HEK293 (cell line): ENCODE measurements around the gene JPH4.

Experiments used
- CTCF ChIA-PET: fragments of 350-600 bp; formaldehyde crosslinking; extraction: SDS; loops from one replicate; lab custom pipeline; 2021; ENCODE audit warnings: antibody characterized with exemption; lab: Yijun Ruan, JAX
- POLR2A ChIA-PET: fragments of 300-600 bp; formaldehyde crosslinking; extraction: SDS; loops from one replicate; lab custom pipeline; 2020; ENCODE audit warnings: antibody characterized with exemption, inconsistent platforms; lab: Yijun Ruan, JAX
- H3K27ac ChIP-seq: fragments of 200-500 bp; sonication (Bioruptor generic); 2 replicates; pipeline ENCODE4 v1.5.1; 2014; ENCODE audit warnings: low read depth, low read length, control low read depth, inconsistent platforms; ENCODE audit errors: extremely low read depth
- H3K36me3 ChIP-seq, 2 experiments: fragments of 200-500 bp in 1 of 2; sonication (Bioruptor generic) in 1 of 2; 1 replicate in 1 of 2; 2 replicates in 1 of 2; pipeline ENCODE4 v1.5.1; 2014 to 2017; ENCODE audit warnings: inconsistent platforms in 2 of 2, low read length in 2 of 2; ENCODE audit not compliant: control insufficient read depth in 2 of 2, insufficient read depth in 1 of 2
- H3K4me1 ChIP-seq: fragments of 200-500 bp; sonication (Bioruptor generic); 2 replicates; pipeline ENCODE4 v1.5.1; 2014; ENCODE audit warnings: mild to moderate bottlenecking, low read length, inconsistent platforms; ENCODE audit not compliant: control insufficient read depth, insufficient read depth
- H3K4me3 ChIP-seq: 2 replicates; pipeline ENCODE4 v1.5.1; 2011; ENCODE audit warnings: low read depth, mild to moderate bottlenecking, control low read depth, low read length, moderate library complexity
- H3K9me3 ChIP-seq: fragments of 200-500 bp; sonication (Bioruptor generic); 2 replicates; pipeline ENCODE4 v1.5.1; 2014; ENCODE audit warnings: low read depth, low read length, inconsistent platforms; ENCODE audit not compliant: control insufficient read depth, insufficient read depth
- GLIS1 ChIP-seq: fragments of 450-650 bp; formaldehyde crosslinking; IDR thresholded peaks from 2 replicates; pipeline ENCODE4 v1.5.1; 2016; ENCODE audit warnings: missing biosample characterization, missing genetic modification characterization
- SP3 ChIP-seq: fragments of 450-650 bp; formaldehyde crosslinking; IDR thresholded peaks from 2 replicates; pipeline ENCODE4 v1.5.1; 2016; ENCODE audit warnings: missing biosample characterization, missing genetic modification characterization
- ZBTB10 ChIP-seq: fragments of 450-650 bp; formaldehyde crosslinking; IDR thresholded peaks from 2 replicates; pipeline ENCODE4 v1.5.1; 2016; ENCODE audit warnings: missing biosample characterization, missing genetic modification characterization
- ZBTB17 ChIP-seq: fragments of 450-650 bp; formaldehyde crosslinking; IDR thresholded peaks from 2 replicates; pipeline ENCODE4 v1.5.1; 2016; ENCODE audit warnings: missing biosample characterization, missing genetic modification characterization
- ZFP69B ChIP-seq: fragments of 450-650 bp; formaldehyde crosslinking; IDR thresholded peaks from 2 replicates; pipeline ENCODE4 v1.5.1; 2016; ENCODE audit warnings: missing biosample characterization, missing genetic modification characterization
- ZNF23 ChIP-seq: fragments of 450-650 bp; formaldehyde crosslinking; IDR thresholded peaks from 2 replicates; pipeline ENCODE4 v1.5.1; 2016; ENCODE audit warnings: missing biosample characterization, missing genetic modification characterization, borderline replicate concordance
- ZNF248 ChIP-seq: fragments of 450-650 bp; formaldehyde crosslinking; IDR thresholded peaks from 2 replicates; pipeline ENCODE4 v1.5.1; 2017; ENCODE audit warnings: missing biosample characterization, missing genetic modification characterization
- ZNF513 ChIP-seq: fragments of 450-650 bp; IDR thresholded peaks from 2 replicates; pipeline ENCODE4 v1.5.1; 2018; ENCODE audit warnings: missing biosample characterization, missing genetic modification characterization
- ZNF624 ChIP-seq: fragments of 450-650 bp; formaldehyde crosslinking; IDR thresholded peaks from 2 replicates; pipeline ENCODE4 v1.5.1; 2017; ENCODE audit warnings: missing biosample characterization, missing genetic modification characterization
- ZNF660 ChIP-seq: fragments of 450-650 bp; IDR thresholded peaks from 2 replicates; pipeline ENCODE4 v1.5.1; 2018; ENCODE audit warnings: missing biosample characterization, mild to moderate bottlenecking, missing genetic modification characterization
- ZSCAN30 ChIP-seq: fragments of 450-650 bp; IDR thresholded peaks from 2 replicates; pipeline ENCODE4 v1.5.1; 2018; ENCODE audit warnings: missing biosample characterization, mild to moderate bottlenecking, missing genetic modification characterization, moderate library complexity
- ZXDB ChIP-seq: fragments of 450-650 bp; formaldehyde crosslinking; IDR thresholded peaks from 2 replicates; pipeline ENCODE4 v1.5.1; 2016; ENCODE audit warnings: missing biosample characterization, missing genetic modification characterization
- TF ChIP-seq, protein P1 (sequence below): fragments of 450-650 bp; formaldehyde crosslinking; IDR thresholded peaks from 2 replicates; pipeline ENCODE4 v1.5.1; 2017; ENCODE audit warnings: missing biosample characterization, missing genetic modification characterization
- TF ChIP-seq, protein P2 (sequence below): fragments of 450-650 bp; formaldehyde crosslinking; IDR thresholded peaks from 2 replicates; pipeline ENCODE4 v1.5.1; 2016; ENCODE audit warnings: missing biosample characterization, missing genetic modification characterization

Gene JPH4

GRCh38 chr14:23571701-23572523, 6.7 kb downstream of the JPH4 start:
- CTCF ChIA-PET: interaction anchor here (0.5 to 3.0 kb wide), 8 partner anchors 10 to 351 kb away, joined by 3 to 7 read pairs (median 3); no protein-coding TSS in a partner anchor
- Histone ChIP-seq H3K9me3 (no peaks in the 10 kb centered on the region), H3K4me3 (no peak overlapping the region), H3K4me1 (peaks cover 13% of the 10 kb centered on the region), H3K27ac (no peak overlapping the region), H3K36me3 (no peaks in the 10 kb centered on the region)
- TF ChIP-seq ZNF23 (tag by site-specific recombination) (no peak), ZNF248 (no peak), GLIS1 (tag by site-specific recombination) (peak; percentile 53)
- POLR2A ChIA-PET: no interaction called here

GRCh38 chr14:23570806-23571483, 7.6 kb downstream of the JPH4 start:
- TF ChIP-seq ZSCAN30 (tag by site-specific recombination) (no peak), ZNF624 (tag by site-specific recombination) (no peak)
- peaks cover 13% of the 10 kb centered on the region for H3K4me1 ChIP-seq
- ChIA-PET POLR2A (no interaction called here), CTCF (interaction anchor here (0.7 to 3.0 kb wide), 3 partner anchors 11 to 341 kb away, joined by 3 to 7 read pairs (median 6); no protein-coding TSS in a partner anchor)
- H3K9me3 ChIP-seq: no peaks in the 10 kb centered on the region
- H3K4me3 ChIP-seq: no peak overlapping the region
- H3K27ac ChIP-seq: no peak overlapping the region
- peaks cover 0 to 4% of the 10 kb centered on the region in 2 experiments; a peak in 1 of 3 replicates for H3K36me3 ChIP-seq

GRCh38 chr14:23569443-23570151, 9.0 kb downstream of the JPH4 start:
- Histone ChIP-seq H3K4me1 (peaks cover 13% of the 10 kb centered on the region), H3K4me3 (no peak overlapping the region), H3K27ac (peak overlapping the region; percentile 70), H3K9me3 (no peaks in the 10 kb centered on the region), H3K36me3 (peaks cover 0 to 18% of the 10 kb centered on the region in 2 experiments; a peak in 1 of 3 replicates)
- POLR2A ChIA-PET: no interaction called here
- CTCF ChIA-PET: interaction anchor here (0.8 to 1.8 kb wide), 4 partner anchors 10 to 157 kb away, joined by 3 to 9 read pairs (median 4); no protein-coding TSS in a partner anchor
- TF ChIP-seq ZXDB (no peak), ZFP69B (tag by site-specific recombination) (peak; percentile 55), ZNF513 (tag by site-specific recombination) (peak; percentile 95), ZBTB17 (tag by site-specific recombination) (peak; percentile 74), ZBTB10 (tag by site-specific recombination) (no peak), ZNF660 (no peak), SP3 (tag by site-specific recombination) (peak; percentile 56)
- TF ChIP-seq, protein P1, sequence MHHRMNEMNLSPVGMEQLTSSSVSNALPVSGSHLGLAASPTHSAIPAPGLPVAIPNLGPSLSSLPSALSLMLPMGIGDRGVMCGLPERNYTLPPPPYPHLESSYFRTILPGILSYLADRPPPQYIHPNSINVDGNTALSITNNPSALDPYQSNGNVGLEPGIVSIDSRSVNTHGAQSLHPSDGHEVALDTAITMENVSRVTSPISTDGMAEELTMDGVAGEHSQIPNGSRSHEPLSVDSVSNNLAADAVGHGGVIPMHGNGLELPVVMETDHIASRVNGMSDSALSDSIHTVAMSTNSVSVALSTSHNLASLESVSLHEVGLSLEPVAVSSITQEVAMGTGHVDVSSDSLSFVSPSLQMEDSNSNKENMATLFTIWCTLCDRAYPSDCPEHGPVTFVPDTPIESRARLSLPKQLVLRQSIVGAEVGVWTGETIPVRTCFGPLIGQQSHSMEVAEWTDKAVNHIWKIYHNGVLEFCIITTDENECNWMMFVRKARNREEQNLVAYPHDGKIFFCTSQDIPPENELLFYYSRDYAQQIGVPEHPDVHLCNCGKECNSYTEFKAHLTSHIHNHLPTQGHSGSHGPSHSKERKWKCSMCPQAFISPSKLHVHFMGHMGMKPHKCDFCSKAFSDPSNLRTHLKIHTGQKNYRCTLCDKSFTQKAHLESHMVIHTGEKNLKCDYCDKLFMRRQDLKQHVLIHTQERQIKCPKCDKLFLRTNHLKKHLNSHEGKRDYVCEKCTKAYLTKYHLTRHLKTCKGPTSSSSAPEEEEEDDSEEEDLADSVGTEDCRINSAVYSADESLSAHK (tag by site-specific recombination): no peak
- TF ChIP-seq, protein P2, sequence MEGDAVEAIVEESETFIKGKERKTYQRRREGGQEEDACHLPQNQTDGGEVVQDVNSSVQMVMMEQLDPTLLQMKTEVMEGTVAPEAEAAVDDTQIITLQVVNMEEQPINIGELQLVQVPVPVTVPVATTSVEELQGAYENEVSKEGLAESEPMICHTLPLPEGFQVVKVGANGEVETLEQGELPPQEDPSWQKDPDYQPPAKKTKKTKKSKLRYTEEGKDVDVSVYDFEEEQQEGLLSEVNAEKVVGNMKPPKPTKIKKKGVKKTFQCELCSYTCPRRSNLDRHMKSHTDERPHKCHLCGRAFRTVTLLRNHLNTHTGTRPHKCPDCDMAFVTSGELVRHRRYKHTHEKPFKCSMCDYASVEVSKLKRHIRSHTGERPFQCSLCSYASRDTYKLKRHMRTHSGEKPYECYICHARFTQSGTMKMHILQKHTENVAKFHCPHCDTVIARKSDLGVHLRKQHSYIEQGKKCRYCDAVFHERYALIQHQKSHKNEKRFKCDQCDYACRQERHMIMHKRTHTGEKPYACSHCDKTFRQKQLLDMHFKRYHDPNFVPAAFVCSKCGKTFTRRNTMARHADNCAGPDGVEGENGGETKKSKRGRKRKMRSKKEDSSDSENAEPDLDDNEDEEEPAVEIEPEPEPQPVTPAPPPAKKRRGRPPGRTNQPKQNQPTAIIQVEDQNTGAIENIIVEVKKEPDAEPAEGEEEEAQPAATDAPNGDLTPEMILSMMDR (tag by site-specific recombination): peak; percentile 12; the same call in 1 of the 2 replicates
